Fibroblast of the aortic adventitia (primary cell): ENCODE measurements around the gene UPK2. TPM values are rescaled to one million over a fixed set of nuclear protein-coding genes. Genes with fewer than 3 reads are reported as not detected.
A peak's percentile ranks its signal among the peaks of the same experiment; 100 is the strongest.
"Not testable (repeated sequence)": the region's sequence is repeated elsewhere in the genome, so short reads cannot be mapped to it uniquely, and the experiment has no call there.

ENCODE experiments used
- DNase-seq: peaks from one replicate; pipeline ENCODE4 v3.0.0-alpha.2; 2010; ENCODE audit warnings: low read depth
- H3K4me3 ChIP-seq: 2 replicates; pipeline ENCODE4 v1.5.1; 2011; ENCODE audit warnings: low read depth, mild to moderate bottlenecking, control low read depth, low read length, moderate library complexity
- CTCF ChIP-seq: IDR thresholded peaks from 2 replicates; pipeline ENCODE4 v1.5.1; 2011; ENCODE audit warnings: mild to moderate bottlenecking, low read length, control low read depth, inconsistent platforms; ENCODE audit not compliant: insufficient read depth
- total RNA-seq: library from RNA; depleted of rRNA; stranded (reverse); fragments of >200 nt; gene quantifications from 2 replicates; pipeline ENCODE4 v1.2.3, GENCODE V29; 2012; ENCODE audit warnings: low replicate concordance

The UPK2 gene
- total RNA-seq, 1 donor, result not detected

DNA sequence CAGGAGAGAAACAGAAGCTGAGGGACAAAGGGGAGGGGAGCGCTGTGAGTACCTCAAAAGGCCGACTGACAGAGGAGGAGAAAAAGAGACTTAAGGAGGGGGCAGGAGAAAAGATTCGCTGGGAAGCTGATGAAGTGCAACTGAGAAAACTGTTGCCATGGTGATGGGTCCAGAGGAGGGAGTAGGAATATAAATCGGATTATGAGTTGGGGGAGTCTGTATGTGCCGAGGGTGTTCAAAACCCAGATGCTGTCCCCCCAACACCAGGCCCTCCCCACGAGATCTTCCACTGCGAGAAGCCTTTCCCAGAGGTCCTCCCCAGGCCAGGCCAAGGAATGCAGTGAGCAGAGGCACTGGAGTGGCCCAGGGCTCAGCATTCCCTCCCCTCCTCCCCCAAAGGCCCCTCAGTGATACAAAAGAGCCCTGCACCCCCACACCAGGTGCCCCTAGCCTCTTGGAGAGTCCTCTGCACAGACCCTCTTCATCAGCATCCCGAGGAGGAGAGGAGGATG lies 16.6 kb upstream of the UPK2 start:
- no peak for TF ChIP-seq CTCF
- DNase-seq, result no peak
- H3K4me3 ChIP-seq, result no peak overlapping the region

GRCh38 chr11:118939953-118940598 lies 16.0 kb upstream of the UPK2 start:
- no peak for DNase-seq
- TF ChIP-seq CTCF, result no peak

DNA sequence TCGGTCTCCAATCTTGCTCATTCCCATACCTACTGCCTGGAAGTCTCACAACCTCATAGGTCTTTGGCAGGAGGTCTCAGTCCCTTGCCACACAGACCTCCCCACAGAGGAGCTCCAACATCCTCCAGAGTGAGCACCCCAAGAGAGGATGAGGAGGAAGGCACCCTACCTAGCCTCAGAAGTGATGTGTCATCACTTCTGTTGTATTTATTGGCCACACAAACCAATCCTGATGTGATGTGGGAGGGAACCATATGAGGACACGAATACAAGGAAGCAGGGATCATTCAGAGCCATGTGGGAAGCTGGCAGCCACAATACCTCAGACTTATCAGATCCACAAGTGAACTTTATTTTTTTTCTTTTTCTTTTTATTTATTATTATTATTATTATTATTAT lies 9.0 kb upstream of the UPK2 start:
- TF ChIP-seq CTCF, result no peak
- DNase-seq, result no peak
- no peak overlapping the region for H3K4me3 ChIP-seq

More at GRCh38 chr11:118939953-118940598, 16.0 kb upstream of the UPK2 start:
- no peak overlapping the region for H3K4me3 ChIP-seq

GRCh38 chr11:118948000-118948399 lies 8.1 kb upstream of the UPK2 start:
- DNase-seq, result peak; percentile 32
- TF ChIP-seq CTCF, result peak; percentile 3
- no peak overlapping the region for H3K4me3 ChIP-seq

GRCh38 chr11:118953265-118953664 lies 2.8 kb upstream of the UPK2 start:
- no peak for TF ChIP-seq CTCF
- no peak for DNase-seq
- no peak overlapping the region for H3K4me3 ChIP-seq

DNA sequence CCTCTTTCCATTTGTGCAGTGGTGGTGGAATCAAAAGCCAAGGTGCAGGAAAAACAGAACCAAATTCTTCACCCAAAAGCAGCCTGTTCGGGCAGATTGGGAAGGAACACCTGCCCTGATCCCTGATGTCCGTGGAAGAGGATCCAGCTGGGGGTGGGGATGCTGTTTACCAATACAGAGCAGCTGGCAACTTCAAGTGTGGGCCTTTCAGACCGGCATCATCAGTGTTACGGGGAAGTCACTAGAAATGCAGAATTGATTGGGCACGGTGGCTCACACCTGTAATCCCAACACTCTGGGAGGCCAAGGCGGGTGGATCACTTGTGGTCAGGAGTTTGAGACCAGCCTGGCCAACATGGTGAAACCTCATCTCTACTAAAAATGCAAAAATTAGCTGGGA lies 2.1 kb upstream of the UPK2 start:
- not testable (repeated sequence) for H3K4me3 ChIP-seq, DNase-seq

DNA sequence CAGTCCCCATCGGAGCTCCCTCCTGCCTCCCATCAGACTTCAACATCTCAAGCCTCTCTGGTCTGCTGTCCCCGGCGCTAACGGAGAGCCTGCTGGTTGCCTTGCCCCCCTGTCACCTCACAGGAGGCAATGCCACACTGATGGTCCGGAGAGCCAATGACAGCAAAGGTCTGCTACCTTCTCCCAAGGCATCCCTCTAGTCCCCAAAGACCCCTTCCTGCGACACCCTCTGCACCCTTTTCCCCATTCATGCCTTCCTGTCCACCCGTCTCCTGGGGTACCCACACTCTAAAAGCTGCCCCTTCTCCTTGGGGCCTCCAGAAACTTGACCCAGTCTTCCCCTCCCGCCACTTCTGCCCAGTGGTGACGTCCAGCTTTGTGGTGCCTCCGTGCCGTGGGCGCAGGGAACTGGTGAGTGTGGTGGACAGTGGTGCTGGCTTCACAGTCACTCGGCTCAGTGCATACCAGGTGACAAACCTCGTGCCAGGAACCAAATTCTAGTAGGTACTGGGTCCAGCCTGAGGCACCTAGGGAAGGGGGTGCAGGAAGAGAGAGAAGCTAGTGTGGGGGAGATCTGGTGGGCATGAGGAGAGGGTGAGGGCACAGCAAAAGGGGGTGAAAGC lies 860 bp downstream of the UPK2 start:
- no peak for TF ChIP-seq CTCF
- no peak for DNase-seq
- no peak overlapping the region for H3K4me3 ChIP-seq
